IgD-negative memory B cell (primary cell): ENCODE results near the gene PPP1R3E. TPM values are rescaled to one million over a fixed set of nuclear protein-coding genes. Genes with fewer than 3 reads are reported as not detected.
"Not testable (repeated sequence)": the region's sequence is repeated elsewhere in the genome, so short reads cannot be mapped to it uniquely, and the experiment has no call there.

ENCODE experiments used
- H3K27ac Mint-ChIP-seq, 3 donors: one replicate each; pipeline ENCODE4 v1.8.0; 2020 to 2022; ENCODE audit warnings: mild to moderate bottlenecking in 3 of 3, mixed read lengths in 3 of 3, moderate library complexity in 1 of 3
- H3K27me3 Mint-ChIP-seq: one replicate; pipeline ENCODE4 v1.8.0; 2021; ENCODE audit warnings: mixed read lengths
- H3K36me3 Mint-ChIP-seq: one replicate; pipeline ENCODE4 v1.8.0; 2020; ENCODE audit warnings: mild to moderate bottlenecking, mixed read lengths
- H3K4me1 Mint-ChIP-seq, 3 donors: one replicate each; pipeline ENCODE4 v1.8.0; 2020 to 2022; ENCODE audit warnings: mixed read lengths in 3 of 3, mild to moderate bottlenecking in 1 of 3
- H3K4me3 Mint-ChIP-seq, 4 donors: one replicate each; pipeline ENCODE4 v1.8.0; 2020 to 2022; ENCODE audit warnings: mild to moderate bottlenecking in 4 of 4, mixed read lengths in 4 of 4, moderate library complexity in 3 of 4
- H3K9me3 Mint-ChIP-seq, 3 donors: one replicate each; pipeline ENCODE4 v1.8.0; 2020 to 2021; ENCODE audit warnings: mixed read lengths in 3 of 3, mild to moderate bottlenecking in 1 of 3
- polyA plus RNA-seq: library from polyadenylated mRNA; unstranded; fragments of 300-500 nt; fragmentation: Illumina TruSeq; gene quantifications from one replicate; pipeline ENCODE4 v1.2.3, GENCODE V29; 2021

The PPP1R3E gene
- polyA plus RNA-seq, 1 donor from 2014 or later: 2.3 TPM

DNA sequence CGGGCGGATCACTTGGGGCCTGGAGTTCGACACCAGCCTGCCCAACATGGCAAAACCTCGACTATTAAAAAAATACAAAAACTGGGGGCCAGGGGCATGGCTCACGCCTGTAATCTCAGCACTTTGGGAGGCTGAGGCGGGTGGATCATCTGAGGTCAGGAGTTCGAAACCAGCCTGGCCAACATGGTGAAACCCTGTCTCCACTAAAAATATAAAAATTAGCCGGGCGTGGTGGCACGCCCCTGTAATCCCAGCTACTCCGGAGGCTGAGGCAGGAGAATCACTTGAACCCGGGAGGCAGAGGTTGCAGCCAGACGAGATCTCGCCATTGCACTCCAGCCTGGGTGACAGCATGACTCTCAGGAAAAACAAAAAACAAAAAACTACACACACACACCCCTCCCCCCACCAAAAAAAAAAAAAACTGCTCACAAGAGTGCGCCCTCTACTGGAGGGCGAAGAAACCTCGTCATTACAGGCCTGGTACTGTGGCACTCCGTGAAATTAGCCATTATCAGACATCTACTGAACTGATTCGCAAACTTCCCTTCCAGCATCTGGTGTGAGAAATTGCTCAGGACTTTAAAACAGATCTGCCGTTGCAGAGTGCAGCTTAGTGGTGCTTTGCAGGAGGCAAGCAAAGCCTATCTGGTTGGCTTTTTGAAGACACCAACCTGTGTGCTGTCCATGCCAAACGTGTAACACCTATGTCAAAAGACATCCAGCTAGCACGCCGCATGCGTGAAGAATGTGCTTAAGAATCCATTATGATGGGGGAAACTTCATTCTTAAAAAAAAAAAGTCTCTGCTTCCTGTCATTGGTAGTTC lies 7.7 kb downstream of the PPP1R3E start:
- H3K27ac Mint-ChIP-seq: peak overlapping the region; percentile 58 to 97 (median 91)
- peaks cover 8 to 19% (median 13%) of the 10 kb centered on the region in 3 donors for H3K4me1 Mint-ChIP-seq
- H3K4me3 Mint-ChIP-seq: peak overlapping the region in 3 of 4 donors; percentile 26 to 78 (median 63)
- no peaks in the 10 kb centered on the region for H3K9me3 Mint-ChIP-seq
- no peaks in the 10 kb centered on the region for H3K27me3 Mint-ChIP-seq
- H3K36me3 Mint-ChIP-seq: no peaks in the 10 kb centered on the region

DNA sequence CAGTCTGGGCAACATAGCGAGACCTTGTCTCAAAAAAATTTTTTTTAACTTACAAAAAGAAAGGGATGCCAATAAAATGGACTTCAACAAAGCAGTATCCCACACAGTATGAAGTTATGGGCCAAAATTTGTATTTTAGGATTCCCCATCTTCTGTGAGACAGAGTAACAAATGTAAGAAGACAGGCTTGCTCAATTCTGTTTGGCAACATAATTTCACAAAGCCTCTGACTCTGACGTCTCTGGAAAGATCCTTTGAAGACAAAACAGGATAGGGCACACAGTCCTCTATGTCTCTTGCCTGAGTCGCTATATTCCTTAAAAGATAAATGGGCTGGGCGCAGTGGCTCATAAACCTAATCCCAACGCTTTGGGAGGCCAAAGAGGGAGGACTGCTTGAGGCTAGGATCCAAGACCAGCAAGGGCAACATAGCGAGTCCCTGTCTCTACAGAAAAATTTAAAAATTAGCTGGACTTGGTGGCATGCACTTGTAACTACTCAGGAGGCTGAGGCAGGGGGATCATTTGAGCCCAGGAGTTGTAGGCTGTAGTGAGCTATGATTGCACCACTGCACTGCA lies 15.7 kb downstream of the PPP1R3E start:
- Mint-ChIP-seq H3K27me3 (no peaks in the 10 kb centered on the region), H3K4me3 (peak overlapping the region; percentile 83 to 98 (median 96)), H3K36me3 (no peaks in the 10 kb centered on the region), H3K27ac (peak overlapping the region in 2 of 3 donors; percentile 76 to 92), H3K4me1 (peaks cover 5 to 18% (median 9%) of the 10 kb centered on the region in 3 donors), H3K9me3 (no peaks in the 10 kb centered on the region)

GRCh38 chr14:23286020-23286901 lies 16.4 kb downstream of the PPP1R3E start, which contains the start of gene HOMEZ:
Gene HOMEZ, minus strand, starts transcription at chr14:23286132. Its CDS starts 180 bp downstream, at chr14:23285952.
- Mint-ChIP-seq H3K27ac (peak within 1 kb of the TSS; percentile 40 to 92 (median 76)), H3K9me3 (no peaks in the 10 kb centered on the region), H3K36me3 (no peaks in the 10 kb centered on the region), H3K4me1 (peaks cover 5 to 18% (median 9%) of the 10 kb centered on the region in 3 donors), H3K4me3 (peak within 1 kb of the TSS; percentile 83 to 98 (median 96)), H3K27me3 (no peaks in the 10 kb centered on the region)

- Mint-ChIP-seq H3K4me1 (peaks cover 5 to 18% (median 9%) of the 10 kb centered on the region in 3 donors), H3K9me3 (no peaks in the 10 kb centered on the region), H3K27me3 (no peaks in the 10 kb centered on the region), H3K27ac (peak overlapping the region; percentile 40 to 78 (median 76)), H3K4me3 (peak overlapping the region; percentile 83 to 98 (median 96)), H3K36me3 (no peaks in the 10 kb centered on the region)
Measured at GRCh38 chr14:23285530-23286019, 17.1 kb downstream of the PPP1R3E start.

DNA sequence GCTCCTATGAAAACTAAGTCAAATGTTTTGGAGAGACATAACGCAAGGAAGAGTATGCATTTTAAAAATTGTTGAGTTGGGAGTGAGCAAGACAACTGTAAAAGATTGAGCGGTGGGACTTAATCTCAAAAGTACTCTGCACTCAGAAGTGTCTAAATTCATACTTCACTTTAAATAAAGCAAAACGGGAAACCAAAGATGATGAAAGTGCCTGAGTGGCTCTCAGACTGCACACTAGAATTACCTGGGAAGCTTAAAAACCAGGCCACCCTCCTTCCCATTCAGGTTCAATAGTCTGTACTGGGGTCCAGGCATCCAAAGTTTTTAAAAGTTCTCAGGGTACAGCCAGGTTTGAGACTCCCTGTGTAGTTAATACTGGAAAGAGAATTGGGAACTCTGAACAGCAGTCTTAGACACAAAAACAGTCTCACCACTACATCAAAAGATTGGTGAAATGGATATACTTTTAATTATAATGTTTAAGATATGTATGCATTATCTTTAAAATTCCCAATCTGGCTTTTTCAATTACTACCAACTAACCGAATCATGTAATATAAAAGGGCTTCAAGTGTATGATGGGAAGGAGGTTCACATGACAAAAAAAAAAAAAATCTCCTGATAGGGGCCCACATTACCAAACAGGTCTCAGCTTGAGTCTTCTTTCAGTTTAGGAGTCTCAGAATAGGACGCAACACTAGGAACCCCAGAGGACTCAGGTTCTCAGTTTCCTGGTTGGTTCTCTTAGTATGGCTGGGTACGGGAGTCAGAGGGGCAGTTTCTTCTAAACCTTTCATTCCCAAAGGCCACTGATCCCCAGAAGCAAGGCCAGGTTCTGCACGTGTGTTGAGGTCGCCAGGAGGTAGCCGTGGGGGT lies 17.8 kb downstream of the PPP1R3E start:
- no peaks in the 10 kb centered on the region for H3K36me3 Mint-ChIP-seq
- peaks cover 5 to 18% (median 9%) of the 10 kb centered on the region in 3 donors for H3K4me1 Mint-ChIP-seq
- peak overlapping the region; percentile 13 to 78 (median 76) for H3K27ac Mint-ChIP-seq
- no peaks in the 10 kb centered on the region for H3K27me3 Mint-ChIP-seq
- H3K9me3 Mint-ChIP-seq: no peaks in the 10 kb centered on the region
- H3K4me3 Mint-ChIP-seq: peak overlapping the region; percentile 83 to 98 (median 96)

GRCh38 chr14:23281247-23281646 lies 21.4 kb downstream of the PPP1R3E start:
- Mint-ChIP-seq H3K27ac (no peak overlapping the region), H3K27me3 (no peaks in the 10 kb centered on the region), H3K4me1 (peaks cover 5 to 13% (median 9%) of the 10 kb centered on the region in 3 donors), H3K9me3 (no peaks in the 10 kb centered on the region), H3K4me3 (peak overlapping the region in 1 of 4 donors; percentile 58), H3K36me3 (peaks cover 3% of the 10 kb centered on the region)

- not testable (repeated sequence) for H3K4me1 Mint-ChIP-seq, H3K36me3 Mint-ChIP-seq, H3K27ac Mint-ChIP-seq, H3K4me3 Mint-ChIP-seq, H3K9me3 Mint-ChIP-seq, H3K27me3 Mint-ChIP-seq
Measured at GRCh38 chr14:23277928-23278327, 24.7 kb downstream of the PPP1R3E start.

DNA sequence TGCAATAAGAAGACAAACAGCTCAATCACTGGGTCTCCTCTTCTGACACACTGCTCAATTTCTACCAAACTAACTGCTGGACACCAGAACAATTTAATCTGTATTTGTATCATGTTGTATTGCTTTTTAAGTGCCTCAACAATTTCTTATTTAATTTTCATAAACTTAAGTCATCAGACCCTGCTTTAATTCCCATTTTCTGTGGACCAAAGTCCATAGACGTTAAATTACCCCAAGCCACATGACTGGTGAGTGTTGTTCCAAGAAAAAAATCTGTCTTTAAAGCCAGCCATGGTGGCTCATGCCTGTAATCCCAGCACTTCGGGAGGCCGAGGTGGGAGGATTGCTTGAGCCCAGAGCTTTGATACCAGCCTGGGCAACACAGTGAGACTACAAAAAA lies 25.5 kb downstream of the PPP1R3E start:
- no peak overlapping the region for H3K4me3 Mint-ChIP-seq
- peaks cover 7% of the 10 kb centered on the region for H3K36me3 Mint-ChIP-seq
- peaks cover 0 to 3% (median 0%) of the 10 kb centered on the region in 3 donors for H3K4me1 Mint-ChIP-seq
- no peak overlapping the region for H3K27ac Mint-ChIP-seq
- H3K9me3 Mint-ChIP-seq: no peaks in the 10 kb centered on the region
- H3K27me3 Mint-ChIP-seq: no peaks in the 10 kb centered on the region

- peaks cover 7% of the 10 kb centered on the region for H3K36me3 Mint-ChIP-seq
- no peak overlapping the region for H3K4me3 Mint-ChIP-seq
- peaks cover 0 to 3% (median 0%) of the 10 kb centered on the region in 3 donors for H3K4me1 Mint-ChIP-seq
- H3K27ac Mint-ChIP-seq: peak overlapping the region in 1 of 3 donors; percentile 53
- no peaks in the 10 kb centered on the region for H3K27me3 Mint-ChIP-seq
- no peaks in the 10 kb centered on the region for H3K9me3 Mint-ChIP-seq
Measured at GRCh38 chr14:23275412-23275811, 27.2 kb downstream of the PPP1R3E start.

GRCh38 chr14:23269193-23269592 lies 33.5 kb downstream of the PPP1R3E start:
- no peaks in the 10 kb centered on the region for H3K9me3 Mint-ChIP-seq
- H3K4me1 Mint-ChIP-seq: no peaks in the 10 kb centered on the region
- H3K27ac Mint-ChIP-seq: no peak overlapping the region
- no peaks in the 10 kb centered on the region for H3K36me3 Mint-ChIP-seq
- peaks cover 5% of the 10 kb centered on the region for H3K27me3 Mint-ChIP-seq
- no peak overlapping the region for H3K4me3 Mint-ChIP-seq

DNA sequence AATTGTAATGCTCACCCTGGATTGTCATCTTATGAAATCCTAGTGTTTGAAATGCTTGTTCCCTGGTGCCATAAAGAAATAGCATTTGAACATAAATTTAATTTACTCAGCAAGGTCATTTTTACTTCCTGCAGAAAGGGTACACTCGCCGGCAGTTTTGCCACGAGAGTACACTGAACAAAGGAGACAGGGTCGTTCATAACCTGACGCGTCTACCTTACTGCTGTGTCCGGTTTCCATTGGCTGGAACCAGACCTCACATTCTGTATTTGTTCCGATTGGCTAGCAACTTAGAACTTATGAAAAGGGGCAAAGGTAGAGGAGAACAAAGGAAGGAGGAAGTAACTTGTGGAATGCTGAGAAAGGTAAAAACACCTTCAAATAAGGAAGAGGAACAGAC lies 41.8 kb downstream of the PPP1R3E start:
- H3K4me3 Mint-ChIP-seq, H3K27ac Mint-ChIP-seq, H3K9me3 Mint-ChIP-seq, H3K4me1 Mint-ChIP-seq, H3K36me3 Mint-ChIP-seq: not testable (repeated sequence)
- H3K27me3 Mint-ChIP-seq: peaks cover 20% of the 10 kb centered on the region

- peaks cover 16% of the 10 kb centered on the region for H3K27me3 Mint-ChIP-seq
- no peaks in the 10 kb centered on the region for H3K9me3 Mint-ChIP-seq
- no peak overlapping the region for H3K27ac Mint-ChIP-seq
- H3K36me3 Mint-ChIP-seq: no peaks in the 10 kb centered on the region
- no peaks in the 10 kb centered on the region for H3K4me1 Mint-ChIP-seq
- no peak overlapping the region for H3K4me3 Mint-ChIP-seq
Measured at GRCh38 chr14:23259426-23259825, 43.2 kb downstream of the PPP1R3E start.

DNA sequence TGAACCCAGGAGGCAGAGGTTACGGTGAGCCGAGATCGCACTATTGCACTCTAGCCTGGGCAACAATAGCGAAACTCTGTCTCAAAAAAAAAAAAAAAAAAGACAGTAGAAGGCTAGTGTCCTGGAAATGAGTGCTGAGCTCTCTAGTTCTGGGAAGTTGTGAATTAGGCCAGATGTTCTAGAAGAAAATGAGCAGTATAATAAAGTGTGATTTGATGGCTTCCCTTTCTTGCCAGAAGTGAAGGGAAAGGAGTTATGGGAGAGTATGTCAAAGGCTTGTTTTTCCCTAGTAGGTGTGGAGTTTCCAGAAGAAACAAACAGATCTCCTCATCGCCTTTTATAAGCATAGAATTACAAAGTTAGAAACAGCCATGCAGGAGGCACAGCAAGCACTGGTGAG lies 44.4 kb downstream of the PPP1R3E start:
- Mint-ChIP-seq H3K27ac (no peak overlapping the region), H3K36me3 (no peaks in the 10 kb centered on the region), H3K4me1 (no peaks in the 10 kb centered on the region), H3K27me3 (peaks cover 13% of the 10 kb centered on the region), H3K9me3 (no peaks in the 10 kb centered on the region), H3K4me3 (no peak overlapping the region)
